Epidermal melanocyte (primary cell): ENCODE measurements around the gene PCK2.

Source experiments
- DNase-seq: peaks from one replicate; pipeline ENCODE4 v3.0.0; 2011; ENCODE audit warnings: low spot score; ENCODE audit not compliant: insufficient read length

PCK2 gene

DNA sequence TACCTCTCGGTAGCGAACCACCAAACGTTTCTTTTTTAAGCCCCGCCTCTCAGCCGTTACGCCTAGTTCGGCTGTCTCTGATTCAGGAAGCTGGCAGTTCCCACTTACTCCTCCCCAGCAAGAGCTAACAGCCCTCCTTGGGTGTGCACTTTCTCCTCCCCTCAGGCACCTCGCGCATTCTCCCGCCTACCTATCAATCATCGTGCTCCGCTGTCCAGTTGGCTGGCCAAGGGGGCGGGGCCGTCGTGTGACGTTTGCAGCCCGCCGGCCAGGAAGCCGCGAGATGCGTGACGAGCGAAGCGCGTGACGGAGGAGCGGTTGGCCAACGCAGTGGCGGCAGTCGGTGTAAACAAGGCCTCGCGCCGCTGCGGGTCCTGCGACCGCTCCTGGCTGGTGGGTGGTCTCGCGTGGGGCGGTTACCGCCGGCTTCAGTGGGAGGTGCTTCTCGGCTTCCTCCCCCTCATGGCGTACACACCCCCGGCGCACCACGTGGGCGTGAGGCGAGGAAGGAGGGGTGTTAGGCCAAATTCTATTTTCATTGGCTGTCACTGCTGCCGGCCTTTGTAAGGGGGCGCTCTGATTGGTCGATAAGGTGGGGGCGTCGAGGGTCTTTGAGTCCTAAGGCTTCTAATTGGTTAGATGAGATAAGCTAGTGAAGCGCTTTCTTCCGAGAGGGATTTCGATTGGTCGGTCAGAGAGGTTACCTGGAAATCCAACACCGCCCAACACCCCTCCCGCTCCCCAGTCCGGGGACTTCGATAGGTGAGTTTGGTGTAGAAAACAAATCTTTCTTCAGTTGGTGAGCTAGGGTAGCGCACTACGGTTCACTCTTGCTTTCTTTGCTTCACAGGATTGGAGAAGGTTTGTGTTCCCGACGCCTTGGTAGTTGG lies 20.7 kb downstream of the PCK2 start, which contains the start of the genes DCAF11 and NRL:
TSS of gene DCAF11 (plus strand) at position 246 of the 890 bp plus-strand sequence. CDS start 818 bp downstream, outside the sequence.
TSS of gene NRL (minus strand) at position 418 of the 890 bp plus-strand sequence. CDS start 32,101 bp downstream, outside the sequence.
- DNase-seq: peak; percentile 99

GRCh38 chr14:24115422-24116127 lies 21.5 kb downstream of the PCK2 start:
- DNase-seq: no peak

DNA sequence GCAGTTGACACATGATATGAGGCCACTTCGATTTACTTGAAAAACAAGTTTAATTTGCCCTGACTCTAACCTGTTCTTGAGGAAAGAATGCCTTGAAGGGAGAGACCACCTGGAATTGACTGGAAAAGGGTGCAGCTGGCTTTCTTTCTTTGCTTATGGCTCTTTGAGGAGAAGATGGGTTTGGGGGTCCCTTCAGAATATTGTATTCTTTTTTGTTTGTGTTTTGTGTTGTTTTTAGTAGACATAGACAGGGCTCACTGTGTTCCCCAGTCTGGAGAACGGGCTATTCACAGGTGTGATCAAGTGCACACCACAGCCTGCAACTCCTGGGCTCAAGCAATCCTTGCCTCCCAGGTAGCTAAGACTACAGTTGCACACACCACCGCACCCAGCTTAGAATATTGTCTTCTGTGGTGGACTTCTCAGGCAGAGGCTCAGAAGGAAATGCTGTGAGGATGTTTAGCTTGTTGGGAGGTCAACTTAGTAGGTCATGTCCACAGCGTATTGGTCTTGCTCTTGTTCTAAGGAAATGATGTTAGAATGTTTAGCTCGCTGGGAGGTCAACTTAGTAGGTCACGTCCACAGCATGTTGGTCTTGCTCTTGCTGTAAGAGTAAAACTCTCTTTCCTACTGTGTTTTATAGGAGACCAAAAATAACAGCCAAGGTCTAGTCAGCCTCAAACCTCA lies 22.2 kb downstream of the PCK2 start:
- no peak for DNase-seq

DNA sequence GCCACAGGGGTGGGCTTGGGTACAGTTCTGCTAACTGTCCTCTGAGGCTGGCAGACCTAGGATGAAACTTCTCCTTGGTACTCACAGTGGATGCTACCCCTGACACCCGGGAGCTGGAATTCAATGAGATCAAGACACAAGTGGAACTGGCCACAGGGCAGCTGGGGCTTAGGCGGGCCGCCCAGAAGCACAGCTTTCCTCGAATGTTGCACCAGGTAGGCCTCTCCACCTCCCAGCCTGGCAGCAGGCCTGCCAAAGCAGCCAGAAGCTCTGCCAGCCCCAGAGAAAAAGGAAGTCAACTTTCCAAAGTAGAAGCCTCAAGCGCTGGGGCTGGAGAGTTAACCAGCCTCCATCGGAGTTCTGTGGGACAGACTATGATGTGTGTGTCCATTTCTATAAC lies 23.1 kb downstream of the PCK2 start:
- DNase-seq: no peak

GRCh38 chr14:24119691-24120090 lies 25.6 kb downstream of the PCK2 start:
- no peak for DNase-seq

DNA sequence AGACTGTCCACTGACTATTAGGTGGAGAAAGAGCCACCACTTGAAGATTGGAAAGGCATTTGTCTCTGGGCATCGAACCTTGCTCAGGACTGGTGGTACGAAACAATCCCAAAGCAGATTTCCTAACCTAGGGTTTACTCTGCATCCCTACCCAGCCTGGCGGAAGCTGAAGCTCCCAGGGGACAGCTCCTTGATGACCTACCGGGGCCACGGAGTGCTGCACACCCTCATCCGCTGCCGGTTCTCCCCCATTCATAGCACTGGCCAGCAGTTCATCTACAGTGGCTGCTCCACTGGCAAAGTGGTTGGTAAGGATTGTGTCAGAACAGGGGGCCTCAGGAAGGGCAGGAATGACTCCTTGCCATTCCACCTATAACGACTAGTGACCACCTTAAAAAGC lies 27.1 kb downstream of the PCK2 start:
- no peak for DNase-seq

DNA sequence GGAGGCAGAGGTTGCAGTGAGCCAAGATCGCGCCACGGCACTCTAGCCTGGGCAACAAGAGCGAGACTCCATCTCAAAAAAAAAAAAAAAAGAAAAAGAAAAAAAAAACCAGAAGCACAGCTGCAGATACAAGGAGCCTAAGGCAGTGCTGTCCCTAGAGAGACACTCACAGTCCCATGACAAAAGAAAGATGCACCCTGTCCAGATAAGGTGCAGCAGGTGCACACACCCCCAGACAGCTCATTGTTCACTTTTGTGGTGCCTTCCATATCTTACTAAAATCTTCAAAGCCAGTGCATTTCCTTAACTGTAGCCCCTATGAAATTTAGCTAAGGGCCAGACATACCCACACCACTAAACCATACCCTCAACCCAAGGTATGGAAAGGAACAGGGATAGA lies 28.3 kb downstream of the PCK2 start:
- DNase-seq: no peak

- DNase-seq: no peak
These were observed 28.8 kb downstream of the PCK2 start for GRCh38 chr14:24122898-24123297.

DNA sequence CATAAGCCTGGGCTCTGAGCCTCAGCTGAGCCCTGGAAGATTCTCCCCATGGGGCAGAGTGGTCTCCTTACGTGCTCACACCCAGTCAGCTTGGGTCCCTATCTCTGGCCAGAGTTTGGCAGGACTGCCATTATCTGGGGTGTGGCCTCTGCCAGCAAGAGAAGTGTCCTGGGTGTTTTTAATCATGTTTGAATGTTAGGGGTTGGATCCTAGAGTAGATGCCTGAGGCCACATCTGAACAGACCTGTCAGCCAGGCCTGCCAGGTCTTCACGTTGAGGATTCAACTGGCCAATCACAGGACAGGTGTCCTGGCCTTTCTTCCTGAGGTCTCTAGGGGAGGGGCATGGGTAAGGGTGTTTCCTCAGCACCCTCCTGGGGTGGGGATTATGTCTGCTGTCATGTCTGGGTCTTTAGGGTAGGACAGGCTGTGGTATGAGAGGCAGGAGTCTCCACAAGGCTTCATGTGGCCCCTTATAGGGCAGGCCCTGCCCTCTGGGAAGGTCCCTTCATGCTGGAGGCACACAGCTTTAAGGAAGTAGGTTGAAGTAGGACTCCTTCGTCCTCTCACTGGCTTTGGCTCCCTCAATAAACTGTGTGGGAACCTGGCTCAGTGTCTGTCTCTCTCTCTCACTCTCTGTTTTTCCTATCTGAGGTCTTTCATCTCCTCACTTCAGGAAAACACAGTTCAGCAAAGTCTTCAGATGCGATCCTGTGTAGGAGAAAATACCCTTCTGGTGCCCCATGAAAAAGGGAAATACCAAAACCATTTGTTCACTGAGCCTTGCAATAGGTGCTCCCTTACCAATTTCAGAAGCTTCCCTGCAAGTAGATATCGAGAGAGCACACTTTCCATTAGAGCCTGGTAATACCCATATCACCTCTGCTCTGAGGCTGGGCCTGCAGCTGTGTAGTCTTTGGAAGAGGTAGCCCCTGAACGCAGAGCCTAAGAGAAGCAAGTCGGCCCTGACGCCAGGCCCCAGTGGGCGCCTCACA lies 29.6 kb downstream of the PCK2 start:
- no peak for DNase-seq

DNA sequence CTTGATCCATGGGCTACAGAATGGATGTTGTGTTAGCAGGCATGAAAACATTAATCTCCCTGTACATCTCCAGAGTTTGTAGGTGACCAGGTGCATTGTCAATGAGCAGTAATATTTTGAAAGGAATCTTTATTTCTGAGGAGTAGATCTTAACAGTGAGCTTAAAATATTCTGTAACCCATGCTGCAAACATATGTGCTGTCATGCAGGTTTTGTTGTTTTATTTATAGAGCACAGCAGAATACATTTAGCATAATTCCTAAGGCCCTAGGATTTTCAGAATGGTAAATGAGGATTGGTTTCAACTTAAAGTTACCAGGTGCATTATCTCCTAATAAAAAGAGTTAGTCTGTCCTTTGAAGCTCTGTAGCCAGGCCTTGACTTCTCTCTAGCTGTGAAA lies 32.8 kb downstream of the PCK2 start:
- no peak for DNase-seq

- no peak for DNase-seq
These were observed 33.6 kb downstream of the PCK2 start for GRCh38 chr14:24127673-24128072.

- DNase-seq: no peak
These were observed 35.4 kb downstream of the PCK2 start for GRCh38 chr14:24129410-24129998.

GRCh38 chr14:24130380-24130716 lies 36.2 kb downstream of the PCK2 start, which contains the start of gene FITM1:
Gene FITM1 (plus strand): TSS chr14:24130659. CDS start chr14:24131564, 905 bp downstream.
- DNase-seq: no peak

DNA sequence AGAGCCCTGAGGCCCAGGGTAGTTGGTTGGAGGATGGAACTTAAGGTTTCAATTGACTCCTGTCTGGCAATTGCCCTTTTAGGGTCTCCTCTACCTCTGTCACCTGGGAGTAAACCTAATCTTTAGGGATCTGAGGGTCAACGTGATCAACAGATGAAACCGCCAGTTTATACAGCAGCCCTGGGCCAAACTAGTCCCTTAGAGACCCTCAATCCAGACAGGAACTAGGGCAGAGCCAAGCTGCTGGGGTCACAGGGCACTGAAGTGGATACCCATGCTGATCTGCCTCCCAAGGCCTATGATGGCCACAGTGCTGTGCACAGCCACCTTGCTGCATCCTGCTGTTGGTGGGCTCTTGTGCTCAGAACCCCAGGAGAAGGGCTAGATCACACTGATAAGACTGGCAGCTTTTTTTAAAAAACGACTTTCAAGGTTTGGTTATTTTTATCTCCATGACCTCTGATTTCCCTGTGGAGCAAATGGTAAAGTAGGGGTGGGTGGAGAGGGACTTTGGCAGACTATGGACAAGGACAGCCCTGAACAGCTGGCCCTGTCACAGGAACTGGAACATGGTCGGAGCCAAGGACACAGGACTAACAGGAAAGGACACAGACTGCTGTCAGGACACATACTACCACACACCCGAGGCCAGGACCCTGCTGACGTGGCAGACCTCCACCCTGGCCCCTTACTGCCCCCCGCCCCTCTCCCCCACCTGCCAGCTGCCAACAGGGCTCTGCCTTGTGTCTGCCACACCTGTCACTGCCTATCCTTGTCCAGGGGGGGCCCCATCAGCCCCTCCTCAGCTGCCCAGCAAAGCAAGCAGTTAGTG lies 36.8 kb downstream of the PCK2 start:
- no peak for DNase-seq

DNA sequence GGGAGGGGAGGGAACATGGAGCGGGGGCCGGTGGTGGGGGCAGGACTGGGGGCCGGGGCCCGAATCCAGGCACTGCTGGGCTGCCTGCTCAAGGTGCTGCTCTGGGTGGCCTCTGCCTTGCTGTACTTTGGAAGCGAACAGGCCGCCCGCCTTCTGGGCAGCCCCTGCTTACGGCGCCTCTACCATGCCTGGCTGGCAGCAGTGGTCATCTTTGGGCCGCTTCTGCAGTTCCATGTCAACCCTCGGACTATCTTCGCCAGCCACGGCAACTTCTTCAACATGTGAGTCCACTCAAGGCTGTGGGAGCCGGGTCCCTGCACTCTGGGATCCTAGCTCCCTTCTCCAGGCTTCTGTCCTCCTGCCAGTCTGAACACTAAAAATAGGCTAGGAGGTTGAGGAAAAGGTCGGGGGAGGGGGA lies 37.4 kb downstream of the PCK2 start:
- no peak for DNase-seq

GRCh38 chr14:24132061-24132685 lies 38.1 kb downstream of the PCK2 start:
- no peak for DNase-seq

- no peak for DNase-seq
These were observed 38.9 kb downstream of the PCK2 start for GRCh38 chr14:24132976-24133375.

DNA sequence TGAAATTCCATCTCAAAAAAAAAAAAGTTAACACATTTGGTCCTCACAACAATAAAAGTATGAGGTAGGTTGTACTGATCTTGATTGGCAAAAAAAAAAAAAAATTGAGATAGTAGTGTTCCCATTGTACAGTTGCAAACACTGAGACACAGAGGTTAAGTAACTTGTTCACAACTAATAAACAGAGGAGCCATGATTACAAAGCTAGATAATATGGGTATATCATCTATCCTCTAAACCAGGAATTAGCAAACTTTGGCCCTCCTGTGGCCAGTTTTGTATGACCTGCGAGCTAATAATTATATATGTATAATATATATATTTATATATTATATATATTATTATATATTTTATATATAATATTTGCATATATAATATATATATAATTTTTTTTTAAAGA lies 39.6 kb downstream of the PCK2 start:
- no peak for DNase-seq

- no peak for DNase-seq
These were observed 41.4 kb downstream of the PCK2 start for GRCh38 chr14:24135584-24135833.
